ENCODE measurements around the gene PNPLA1.

Gene PNPLA1

DNA sequence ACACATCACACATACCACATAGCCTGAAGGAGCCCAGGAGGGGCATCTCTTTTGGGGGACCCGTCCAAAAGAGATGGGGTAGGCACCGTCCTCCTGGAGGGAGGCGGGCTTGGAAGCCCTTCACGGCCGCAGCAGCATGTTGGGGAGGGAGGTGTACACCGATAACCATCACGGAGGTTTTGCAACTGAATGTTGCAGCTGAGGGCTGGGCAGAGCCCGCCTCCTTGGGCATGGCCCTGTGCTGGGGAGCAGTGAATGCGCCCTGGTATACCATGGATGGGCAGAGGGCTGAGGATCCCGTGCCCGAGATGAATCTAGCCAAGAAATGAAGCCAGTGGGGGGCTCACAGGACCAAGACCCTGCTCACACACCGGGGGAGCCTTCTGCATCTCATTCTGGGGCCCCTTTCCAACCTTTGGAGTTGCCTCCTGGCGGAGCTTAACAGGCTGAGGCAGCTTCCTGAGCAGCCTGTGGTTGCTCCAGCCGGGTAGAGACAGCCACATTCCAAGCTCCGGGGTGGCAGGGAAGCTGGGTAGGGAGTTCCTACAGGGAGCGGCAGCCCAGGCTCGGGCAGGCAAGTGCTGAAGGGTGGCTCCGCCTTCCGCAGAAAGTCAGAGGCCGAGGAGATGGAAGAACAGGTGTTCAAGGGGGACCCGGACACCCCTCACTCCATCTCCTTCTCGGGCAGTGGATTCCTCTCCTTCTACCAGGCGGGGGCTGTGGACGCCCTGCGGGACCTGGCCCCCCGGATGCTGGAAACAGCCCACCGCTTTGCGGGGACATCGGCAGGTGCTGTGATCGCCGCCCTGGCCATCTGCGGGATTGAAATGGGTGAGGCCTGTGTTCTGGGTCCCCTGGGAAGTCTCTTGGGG is at the start of gene PNPLA1:
TSS of gene PNPLA1 (plus strand) at position 227 of the 872 bp plus-strand sequence. CDS start at position 627, 400 bp downstream.
- DNase-seq = no peak

DNA sequence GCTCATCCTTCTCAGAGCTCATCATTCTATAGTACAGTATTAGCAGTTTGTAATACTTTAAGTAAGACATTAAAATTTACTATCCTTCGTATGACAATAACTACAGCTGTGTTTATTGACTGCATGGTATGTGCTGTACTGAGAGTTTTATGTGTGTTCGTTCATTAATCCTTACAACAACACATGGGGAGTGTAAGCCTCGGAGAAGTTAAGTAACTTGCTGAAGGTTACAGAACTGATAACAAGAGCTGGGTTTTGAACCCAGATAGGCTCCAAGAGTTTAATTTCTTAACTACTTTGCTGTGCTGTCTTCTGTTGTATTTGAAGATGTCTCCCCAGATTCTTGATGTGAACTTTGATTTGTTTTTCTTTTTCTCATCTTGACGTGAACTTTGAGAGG is 49.6 kb upstream of the PNPLA1 start:
- DNase-seq = no peak

GRCh38 chr6:36221674-36222073 is 48.2 kb upstream of the PNPLA1 start:
- DNase-seq = no peak

- DNase-seq = no peak
These were observed 46.9 kb upstream of the PNPLA1 start for GRCh38 chr6:36222924-36223323.

GRCh38 chr6:36223706-36224105 is 46.2 kb upstream of the PNPLA1 start:
- no peak for DNase-seq

GRCh38 chr6:36224918-36225461 is 44.9 kb upstream of the PNPLA1 start:
- DNase-seq = no peak

GRCh38 chr6:36226438-36227047 is 43.3 kb upstream of the PNPLA1 start:
- DNase-seq = no peak

DNA sequence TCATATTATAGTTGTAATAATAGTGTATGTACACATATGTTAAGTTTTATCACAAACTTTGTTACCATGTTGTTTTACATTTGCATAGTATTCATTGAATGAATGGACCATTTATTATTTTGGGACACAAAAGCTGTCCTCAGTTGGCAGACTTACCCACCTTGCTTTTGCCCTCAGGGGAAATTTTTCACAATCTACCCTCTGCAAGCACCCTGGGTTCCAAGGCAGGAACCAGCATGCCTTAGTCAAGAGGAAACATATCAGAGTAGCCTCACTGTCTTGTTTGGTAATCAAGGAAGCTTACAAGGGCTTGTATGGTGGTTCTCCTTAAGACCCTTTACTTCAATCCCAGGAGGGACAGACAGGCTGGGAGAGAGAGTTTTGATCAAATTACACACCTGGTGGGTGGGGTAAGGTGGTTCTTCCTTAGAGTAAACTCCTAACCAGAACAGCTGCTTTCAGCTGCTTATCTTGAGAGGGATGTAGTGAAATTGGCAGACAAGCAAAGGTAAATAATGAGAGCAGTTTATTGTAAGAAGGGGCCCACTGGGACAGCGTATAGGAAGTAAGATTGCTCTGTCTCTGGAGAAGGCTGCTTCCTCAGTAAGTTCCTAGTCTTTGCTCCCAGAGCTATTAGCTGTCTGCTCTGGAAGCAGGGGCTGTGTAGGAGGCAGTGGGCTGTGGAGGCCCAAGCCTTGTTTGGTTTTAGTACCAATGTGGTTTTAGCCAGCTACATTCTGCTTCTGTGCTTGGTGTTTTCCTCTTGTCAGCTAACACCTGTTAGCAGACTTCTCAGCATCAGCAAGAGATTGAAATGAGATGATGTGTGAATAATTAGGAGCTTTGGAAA is 42.3 kb upstream of the PNPLA1 start:
- no peak for DNase-seq

DNA sequence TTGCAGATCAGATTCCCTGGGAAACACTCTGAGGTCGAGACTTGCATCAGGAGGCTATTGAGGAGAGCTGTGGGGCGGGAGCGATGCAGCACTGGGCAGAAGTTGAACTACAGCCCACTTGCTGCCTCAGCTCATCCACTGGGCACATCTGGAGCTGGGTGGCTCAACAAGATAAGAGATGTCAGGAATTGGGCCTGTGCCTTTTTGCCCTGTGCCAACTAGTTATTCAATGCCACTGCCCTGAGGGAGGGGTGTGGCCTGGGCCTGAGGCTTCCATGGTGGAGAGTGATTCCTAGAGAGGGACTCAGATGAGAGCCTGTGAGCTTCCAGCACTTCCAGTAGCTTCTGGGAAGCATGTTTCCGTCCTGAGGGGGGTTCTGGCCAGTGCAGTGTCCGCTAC is 40.6 kb upstream of the PNPLA1 start:
- no peak for DNase-seq

DNA sequence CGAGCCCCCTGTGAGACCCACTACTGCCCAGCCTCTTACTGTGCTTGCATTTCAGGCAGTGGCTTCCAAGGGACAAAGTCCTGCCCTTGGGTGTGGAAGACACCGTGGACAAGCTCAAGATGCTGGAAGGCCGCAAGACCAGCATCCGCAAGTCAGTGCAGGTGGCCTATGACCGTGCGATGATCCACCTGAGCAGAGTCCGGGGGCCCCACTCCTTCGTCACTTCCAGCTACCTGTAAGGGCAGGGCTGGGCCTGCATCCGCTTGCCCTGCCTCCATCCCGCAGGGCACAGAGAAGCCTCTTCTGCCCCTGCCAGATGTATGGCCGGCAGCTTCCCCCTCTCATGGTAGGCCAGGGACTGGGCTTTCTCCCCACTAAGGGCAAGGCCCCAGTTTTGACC is 39.5 kb upstream of the PNPLA1 start:
- no peak for DNase-seq

GRCh38 chr6:36232172-36232571 is 37.7 kb upstream of the PNPLA1 start:
- no peak for DNase-seq

DNA sequence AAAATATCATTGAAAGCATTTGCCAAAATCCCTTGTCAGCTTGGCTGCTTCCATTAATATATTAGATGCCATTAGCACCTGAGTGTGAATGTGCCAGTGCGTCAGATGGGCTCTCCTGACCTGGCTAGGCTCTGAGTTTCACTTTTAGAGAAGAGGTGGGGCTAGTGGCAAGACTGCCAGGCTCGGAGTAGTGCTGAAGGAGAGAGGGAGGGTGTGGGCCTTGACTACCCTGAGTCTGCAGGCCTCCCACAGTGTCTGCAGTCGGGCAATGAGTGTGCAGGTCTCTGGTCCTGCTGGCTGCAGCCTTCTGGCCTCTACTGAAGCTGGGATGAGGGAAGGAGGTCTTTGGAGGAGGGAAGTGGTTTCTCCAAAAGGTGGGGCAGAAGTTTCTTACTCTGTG is 34.6 kb upstream of the PNPLA1 start:
- no peak for DNase-seq

GRCh38 chr6:36235862-36236261 is 34.0 kb upstream of the PNPLA1 start:
- no peak for DNase-seq

GRCh38 chr6:36239774-36240173 is 30.1 kb upstream of the PNPLA1 start:
- no peak for DNase-seq

- DNase-seq = no peak
These were observed 28.1 kb upstream of the PNPLA1 start for GRCh38 chr6:36241728-36242127.

DNA sequence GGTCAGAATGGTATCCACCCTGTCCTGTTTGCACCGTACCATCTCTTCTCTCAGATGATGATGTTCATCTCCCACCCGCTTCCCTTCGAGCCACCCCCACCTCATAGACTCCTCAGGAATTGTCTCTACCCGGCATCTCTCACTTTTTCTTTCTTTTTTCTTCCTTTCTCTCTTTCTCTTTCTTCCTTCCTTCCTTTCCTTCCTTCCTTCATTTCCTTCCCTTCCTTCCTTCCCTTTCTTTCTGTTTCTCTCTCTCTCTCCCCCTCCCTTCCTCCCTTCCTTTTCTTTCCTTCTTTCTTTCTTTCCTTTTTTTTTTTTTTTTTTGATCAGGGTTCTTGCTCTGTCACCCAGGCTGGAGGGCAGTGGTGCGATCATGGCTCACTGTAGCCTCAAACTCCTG is 27.7 kb upstream of the PNPLA1 start:
- DNase-seq = no peak

- no peak for DNase-seq
These were observed 27.2 kb upstream of the PNPLA1 start for GRCh38 chr6:36242626-36243025.

DNA sequence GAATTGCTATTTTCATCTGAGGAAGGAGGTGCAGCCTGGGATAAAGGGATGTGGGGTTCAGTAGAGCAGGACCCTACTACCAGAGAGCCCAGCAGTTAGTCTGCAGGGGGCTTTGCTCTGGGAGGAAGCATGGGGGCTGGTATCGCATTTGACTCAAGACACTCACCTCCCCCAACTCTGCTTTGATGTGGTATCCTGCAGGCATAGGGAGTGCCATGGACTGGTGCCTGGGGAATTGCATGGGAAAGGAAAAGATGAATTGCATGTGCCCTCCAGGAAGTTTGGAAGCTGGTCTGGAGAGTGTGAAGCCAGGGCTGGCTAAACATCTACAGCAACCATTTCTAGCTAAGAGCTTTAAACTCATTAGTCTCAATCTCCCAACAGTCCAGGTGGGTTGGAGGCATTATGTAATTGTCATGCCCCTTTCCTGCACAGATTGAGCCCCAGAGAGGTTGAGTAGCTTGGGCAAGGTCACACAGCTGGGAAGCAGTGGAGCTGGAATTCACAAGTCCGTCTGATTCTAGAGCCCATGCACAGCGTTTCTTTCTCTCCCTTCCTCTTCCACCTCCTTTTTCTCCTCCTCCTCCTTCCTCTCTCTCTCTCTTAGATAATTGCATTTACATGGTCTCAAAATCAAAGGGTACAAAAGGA is 26.2 kb upstream of the PNPLA1 start:
- DNase-seq = no peak

- DNase-seq = no peak
These were observed 25.1 kb upstream of the PNPLA1 start for GRCh38 chr6:36244641-36245280.

GRCh38 chr6:36245572-36246061 is 24.2 kb upstream of the PNPLA1 start:
- no peak for DNase-seq

GRCh38 chr6:36246506-36247268 is 23.2 kb upstream of the PNPLA1 start:
- DNase-seq = no peak
